ENCODE results near the gene SLC22A16.
"Not testable (repeated sequence)": the region's sequence is repeated elsewhere in the genome, so short reads cannot be mapped to it uniquely, and the experiment has no call there.

SLC22A16 gene

GRCh38 chr6:110476046-110476849, at the start of gene SLC22A16:
SLC22A16 (minus strand) TSS chr6:110476613; CDS start chr6:110476574, 39 bp downstream.
- no peak for DNase-seq

GRCh38 chr6:110525001-110525400, 48.6 kb upstream of the SLC22A16 start:
- DNase-seq = no peak

- no peak for DNase-seq
These were observed 47.9 kb upstream of the SLC22A16 start for GRCh38 chr6:110524305-110524704.

GRCh38 chr6:110523451-110524021, 47.1 kb upstream of the SLC22A16 start:
- DNase-seq = no peak

- no peak for DNase-seq
These were observed 46.0 kb upstream of the SLC22A16 start for GRCh38 chr6:110522427-110522826.

- no peak for DNase-seq
These were observed 44.7 kb upstream of the SLC22A16 start for GRCh38 chr6:110520992-110521543.

GRCh38 chr6:110520209-110520965, 44.0 kb upstream of the SLC22A16 start:
- no peak for DNase-seq

GRCh38 chr6:110517601-110518281, 41.3 kb upstream of the SLC22A16 start:
- DNase-seq = no peak

- no peak for DNase-seq
These were observed 40.6 kb upstream of the SLC22A16 start for GRCh38 chr6:110517034-110517433.

- DNase-seq = no peak
These were observed 38.4 kb upstream of the SLC22A16 start for GRCh38 chr6:110514818-110515217.

- no peak for DNase-seq
These were observed 36.6 kb upstream of the SLC22A16 start for GRCh38 chr6:110512991-110513390.

- DNase-seq = not testable (repeated sequence)
These were observed 36.1 kb upstream of the SLC22A16 start for GRCh38 chr6:110512549-110512948.

- no peak for DNase-seq
These were observed 35.0 kb upstream of the SLC22A16 start for GRCh38 chr6:110511401-110511800.

GRCh38 chr6:110509617-110510241, 33.3 kb upstream of the SLC22A16 start:
- DNase-seq = peak; percentile 56

- DNase-seq = not testable (repeated sequence)
These were observed 28.5 kb upstream of the SLC22A16 start for GRCh38 chr6:110504891-110505290.

- DNase-seq = no peak
These were observed 19.5 kb upstream of the SLC22A16 start for GRCh38 chr6:110495949-110496348.

GRCh38 chr6:110493253-110493800, 16.9 kb upstream of the SLC22A16 start:
- DNase-seq = no peak

- DNase-seq = no peak
These were observed 16.2 kb upstream of the SLC22A16 start for GRCh38 chr6:110492584-110492983.

GRCh38 chr6:110491644-110492317, 15.4 kb upstream of the SLC22A16 start:
- no peak for DNase-seq

GRCh38 chr6:110491299-110491643, 14.9 kb upstream of the SLC22A16 start:
- DNase-seq = no peak

- no peak for DNase-seq
These were observed 13.7 kb upstream of the SLC22A16 start for GRCh38 chr6:110490110-110490509.

All from T1000 (cell line).